GM19438 (cell line): Measurements from ENCODE around the gene FAM3B.
"Not testable (repeated sequence)": the region's sequence is repeated elsewhere in the genome, so short reads cannot be mapped to it uniquely, and the experiment has no call there.

Experiments
- ATAC-seq: cut with Tn5 transposase; IDR thresholded peaks from one replicate; pipeline ENCODE4 v1.9.1; 2021; ENCODE audit warnings: low read depth; ENCODE audit not compliant: unreplicated experiment

The FAM3B gene

GRCh38 chr21:41316200-41317062 is at the start of gene FAM3B:
FAM3B (plus strand) TSS chr21:41316801; CDS start chr21:41316880, 79 bp downstream.
- ATAC-seq = no peak

- ATAC-seq = no peak
Measured at GRCh38 chr21:41267346-41267745, 49.3 kb upstream of the FAM3B start.

GRCh38 chr21:41269535-41269934 is 47.1 kb upstream of the FAM3B start:
- no peak for ATAC-seq

- ATAC-seq = no peak
Measured at GRCh38 chr21:41277196-41277595, 39.4 kb upstream of the FAM3B start.

- no peak for ATAC-seq
Measured at GRCh38 chr21:41277846-41278245, 38.8 kb upstream of the FAM3B start.

- ATAC-seq = no peak
Measured at GRCh38 chr21:41280115-41280919, 36.3 kb upstream of the FAM3B start.

GRCh38 chr21:41282412-41282811 is 34.2 kb upstream of the FAM3B start:
- no peak for ATAC-seq

- ATAC-seq = no peak
Measured at GRCh38 chr21:41283211-41283818, 33.3 kb upstream of the FAM3B start.

GRCh38 chr21:41289431-41289830 is 27.2 kb upstream of the FAM3B start:
- no peak for ATAC-seq

- ATAC-seq = no peak
Measured at GRCh38 chr21:41290106-41290799, 26.3 kb upstream of the FAM3B start.

GRCh38 chr21:41294548-41295231 is 21.9 kb upstream of the FAM3B start:
- no peak for ATAC-seq

GRCh38 chr21:41295721-41296254 is 20.8 kb upstream of the FAM3B start:
- ATAC-seq = no peak

GRCh38 chr21:41302976-41303375 is 13.6 kb upstream of the FAM3B start:
- ATAC-seq = no peak

GRCh38 chr21:41304068-41304720 is 12.4 kb upstream of the FAM3B start:
- ATAC-seq = no peak

- no peak for ATAC-seq
Measured at GRCh38 chr21:41307219-41307618, 9.4 kb upstream of the FAM3B start.

- ATAC-seq = not testable (repeated sequence)
Measured at GRCh38 chr21:41313285-41314164, 3.1 kb upstream of the FAM3B start.

GRCh38 chr21:41315726-41316125 is 875 bp upstream of the FAM3B start:
- ATAC-seq = no peak

- no peak for ATAC-seq
Measured at GRCh38 chr21:41317063-41317392, 427 bp downstream of the FAM3B start.
